HepG2 (cell line): ENCODE measurements around the gene MFSD11. TPM values are rescaled to one million over a fixed set of nuclear protein-coding genes. Genes with fewer than 3 reads are reported as not detected.

ENCODE experiments used
- AHR ChIP-seq: IDR thresholded peaks from 2 replicates; pipeline ENCODE4 v1.6.1; 2018; ENCODE audit warnings: missing genetic modification reagents, missing compliant biosample characterization
- CAMTA2 ChIP-seq: sonication (generic); formaldehyde crosslinking; IDR thresholded peaks from 2 replicates; pipeline ENCODE4 v1.4.0; 2020; ENCODE audit warnings: mild to moderate bottlenecking, missing genetic modification reagents, borderline replicate concordance
- CENPX ChIP-seq: sonication (generic); formaldehyde crosslinking; IDR thresholded peaks from 2 replicates; pipeline ENCODE4 v1.9.0; 2021; ENCODE audit warnings: mild to moderate bottlenecking, missing genetic modification reagents, moderate library complexity
- DR1 ChIP-seq: sonication (generic); formaldehyde crosslinking; IDR thresholded peaks from 2 replicates; pipeline ENCODE4 v1.8.0; 2021; ENCODE audit warnings: mild to moderate bottlenecking, missing genetic modification reagents, inconsistent platforms
- HNRNPH1 ChIP-seq: fragments of 200-400 bp; formaldehyde crosslinking; optimal IDR thresholded peaks from 2 replicates; pipeline ENCODE3; 2017; ENCODE audit warnings: mild to moderate bottlenecking, low read depth, low read length
- HNRNPK ChIP-seq: fragments of 200-400 bp; formaldehyde crosslinking; IDR thresholded peaks from 2 replicates; pipeline ENCODE4 v1.6.1; 2018; ENCODE audit warnings: low read length, low read depth, moderate library complexity, mild to moderate bottlenecking; ENCODE audit not compliant: poor library complexity, severe bottlenecking
- HOXA5 ChIP-seq: sonication (generic); formaldehyde crosslinking; IDR thresholded peaks from 2 replicates; pipeline ENCODE4 v1.4.0; 2020; ENCODE audit warnings: missing genetic modification reagents
- NFIC ChIP-seq: IDR thresholded peaks from 2 replicates; pipeline ENCODE4 v1.6.1; 2012; ENCODE audit warnings: mild to moderate bottlenecking, low read length, inconsistent platforms
- SP2 ChIP-seq: sonication (generic); formaldehyde crosslinking; IDR thresholded peaks from 2 replicates; pipeline ENCODE4 v1.5.1; 2020; ENCODE audit warnings: mild to moderate bottlenecking, missing genetic modification reagents
- TMF1 ChIP-seq: sonication (generic); formaldehyde crosslinking; IDR thresholded peaks from 2 replicates; pipeline ENCODE4 v1.8.1; 2022; ENCODE audit warnings: low read depth, missing genetic modification reagents
- ZFYVE20 ChIP-seq: sonication (generic); formaldehyde crosslinking; IDR thresholded peaks from 2 replicates; pipeline ENCODE4 v1.8.0; 2023; ENCODE audit warnings: low read depth, mild to moderate bottlenecking, moderate library complexity, missing genetic modification reagents, borderline replicate concordance
- ZNF235 ChIP-seq: sonication (generic); formaldehyde crosslinking; IDR thresholded peaks from 2 replicates; pipeline ENCODE4 v1.8.1; 2023; ENCODE audit warnings: mild to moderate bottlenecking, missing genetic modification reagents, borderline replicate concordance
- ZNF30 ChIP-seq: sonication (generic); formaldehyde crosslinking; IDR thresholded peaks from 2 replicates; pipeline ENCODE4 v1.5.0; 2020; ENCODE audit warnings: mild to moderate bottlenecking, missing genetic modification reagents
- ZNF362 ChIP-seq: sonication (generic); formaldehyde crosslinking; IDR thresholded peaks from 2 replicates; pipeline ENCODE4 v1.4.0; 2020; ENCODE audit warnings: missing genetic modification reagents, mild to moderate bottlenecking, borderline replicate concordance
- ZNF619 ChIP-seq: sonication (generic); formaldehyde crosslinking; IDR thresholded peaks from 2 replicates; pipeline ENCODE4 v1.4.0; 2020; ENCODE audit warnings: mild to moderate bottlenecking, missing genetic modification reagents
- polyA plus RNA-seq, 8 experiments: library from polyadenylated mRNA; depleted of rRNA in 3 of 8; stranded (reverse) in 7 of 8; unstranded in 1 of 8; fragments of >200 nt; fragmentation: Illumina TruSeq in 4 of 8; extraction: Trizol in 4 of 8; gene quantifications; 2 replicates each; pipeline versions ENCODE4 v1.2.1 to v1.2.3, GENCODE V29; 2011 to 2016; ENCODE audit warnings: low read depth in 4 of 8, missing spikeins in 1 of 8, mixed read lengths in 1 of 8; ENCODE audit not compliant: insufficient read depth in 1 of 8
- total RNA-seq, 5 experiments: library from RNA; depleted of rRNA; stranded (reverse); fragments of >200 nt; fragmentation: Illumina TruSeq; extraction: Trizol; gene quantifications; 2 replicates each; pipeline ENCODE4 v1.2.3, GENCODE V29; 2016; ENCODE audit warnings: low read depth in 1 of 5
- TF ChIP-seq, protein P1 (sequence below): sonication (generic); formaldehyde crosslinking; IDR thresholded peaks from 2 replicates; pipeline ENCODE4 v1.4.0; 2020; ENCODE audit warnings: missing genetic modification reagents, borderline replicate concordance
- TF ChIP-seq, protein P2 (sequence below): sonication (generic); formaldehyde crosslinking; IDR thresholded peaks from 2 replicates; pipeline ENCODE4 v1.9.0; 2021; ENCODE audit warnings: missing genetic modification reagents, borderline replicate concordance
- TF ChIP-seq, protein P3 (sequence below): sonication (generic); formaldehyde crosslinking; IDR thresholded peaks from 2 replicates; pipeline ENCODE4 v1.4.0; 2020; ENCODE audit warnings: missing genetic modification reagents, borderline replicate concordance
- TF ChIP-seq, protein P4 (sequence below): sonication (generic); formaldehyde crosslinking; IDR thresholded peaks from 2 replicates; pipeline ENCODE4 v1.5.1; 2020; ENCODE audit warnings: missing genetic modification reagents, mild to moderate bottlenecking, borderline replicate concordance

Gene MFSD11
- total and polyA plus RNA-seq, 2 of the 13 experiments (the other 11 are each of a cell fraction or from before 2014, with no cell fraction given), result 26.1 to 36.3 TPM

GRCh38 chr17:76710863-76711611, 26.9 kb upstream of the MFSD11 start, which contains the start of gene MXRA7 (continued):
- TF ChIP-seq, protein P1, sequence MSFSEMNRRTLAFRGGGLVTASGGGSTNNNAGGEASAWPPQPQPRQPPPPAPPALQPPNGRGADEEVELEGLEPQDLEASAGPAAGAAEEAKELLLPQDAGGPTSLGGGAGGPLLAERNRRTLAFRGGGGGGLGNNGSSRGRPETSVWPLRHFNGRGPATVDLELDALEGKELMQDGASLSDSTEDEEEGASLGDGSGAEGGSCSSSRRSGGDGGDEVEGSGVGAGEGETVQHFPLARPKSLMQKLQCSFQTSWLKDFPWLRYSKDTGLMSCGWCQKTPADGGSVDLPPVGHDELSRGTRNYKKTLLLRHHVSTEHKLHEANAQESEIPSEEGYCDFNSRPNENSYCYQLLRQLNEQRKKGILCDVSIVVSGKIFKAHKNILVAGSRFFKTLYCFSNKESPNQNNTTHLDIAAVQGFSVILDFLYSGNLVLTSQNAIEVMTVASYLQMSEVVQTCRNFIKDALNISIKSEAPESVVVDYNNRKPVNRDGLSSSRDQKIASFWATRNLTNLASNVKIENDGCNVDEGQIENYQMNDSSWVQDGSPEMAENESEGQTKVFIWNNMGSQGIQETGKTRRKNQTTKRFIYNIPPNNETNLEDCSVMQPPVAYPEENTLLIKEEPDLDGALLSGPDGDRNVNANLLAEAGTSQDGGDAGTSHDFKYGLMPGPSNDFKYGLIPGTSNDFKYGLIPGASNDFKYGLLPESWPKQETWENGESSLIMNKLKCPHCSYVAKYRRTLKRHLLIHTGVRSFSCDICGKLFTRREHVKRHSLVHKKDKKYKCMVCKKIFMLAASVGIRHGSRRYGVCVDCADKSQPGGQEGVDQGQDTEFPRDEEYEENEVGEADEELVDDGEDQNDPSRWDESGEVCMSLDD (CRISPR knock-in tag), result no peak
- TF ChIP-seq ZNF235 (CRISPR knock-in tag), result no peak
- no peak for TF ChIP-seq CENPX (CRISPR knock-in tag)
- TF ChIP-seq TMF1 (CRISPR knock-in tag), result no peak
- no peak for TF ChIP-seq NFIC
- TF ChIP-seq ZNF30 (CRISPR knock-in tag), result no peak
- TF ChIP-seq ZNF619 (CRISPR knock-in tag), result no peak
- no peak for TF ChIP-seq ZFYVE20 (CRISPR knock-in tag)
- TF ChIP-seq CAMTA2, result no peak
- TF ChIP-seq, protein P2, sequence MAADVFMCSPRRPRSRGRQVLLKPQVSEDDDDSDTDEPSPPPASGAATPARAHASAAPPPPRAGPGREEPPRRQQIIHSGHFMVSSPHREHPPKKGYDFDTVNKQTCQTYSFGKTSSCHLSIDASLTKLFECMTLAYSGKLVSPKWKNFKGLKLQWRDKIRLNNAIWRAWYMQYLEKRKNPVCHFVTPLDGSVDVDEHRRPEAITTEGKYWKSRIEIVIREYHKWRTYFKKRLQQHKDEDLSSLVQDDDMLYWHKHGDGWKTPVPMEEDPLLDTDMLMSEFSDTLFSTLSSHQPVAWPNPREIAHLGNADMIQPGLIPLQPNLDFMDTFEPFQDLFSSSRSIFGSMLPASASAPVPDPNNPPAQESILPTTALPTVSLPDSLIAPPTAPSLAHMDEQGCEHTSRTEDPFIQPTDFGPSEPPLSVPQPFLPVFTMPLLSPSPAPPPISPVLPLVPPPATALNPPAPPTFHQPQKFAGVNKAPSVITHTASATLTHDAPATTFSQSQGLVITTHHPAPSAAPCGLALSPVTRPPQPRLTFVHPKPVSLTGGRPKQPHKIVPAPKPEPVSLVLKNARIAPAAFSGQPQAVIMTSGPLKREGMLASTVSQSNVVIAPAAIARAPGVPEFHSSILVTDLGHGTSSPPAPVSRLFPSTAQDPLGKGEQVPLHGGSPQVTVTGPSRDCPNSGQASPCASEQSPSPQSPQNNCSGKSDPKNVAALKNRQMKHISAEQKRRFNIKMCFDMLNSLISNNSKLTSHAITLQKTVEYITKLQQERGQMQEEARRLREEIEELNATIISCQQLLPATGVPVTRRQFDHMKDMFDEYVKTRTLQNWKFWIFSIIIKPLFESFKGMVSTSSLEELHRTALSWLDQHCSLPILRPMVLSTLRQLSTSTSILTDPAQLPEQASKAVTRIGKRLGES (CRISPR knock-in tag), result no peak
- no peak for TF ChIP-seq HOXA5 (CRISPR knock-in tag)
- TF ChIP-seq HNRNPH1, result no peak
- TF ChIP-seq AHR (CRISPR knock-in tag), result no peak
- TF ChIP-seq, protein P3, sequence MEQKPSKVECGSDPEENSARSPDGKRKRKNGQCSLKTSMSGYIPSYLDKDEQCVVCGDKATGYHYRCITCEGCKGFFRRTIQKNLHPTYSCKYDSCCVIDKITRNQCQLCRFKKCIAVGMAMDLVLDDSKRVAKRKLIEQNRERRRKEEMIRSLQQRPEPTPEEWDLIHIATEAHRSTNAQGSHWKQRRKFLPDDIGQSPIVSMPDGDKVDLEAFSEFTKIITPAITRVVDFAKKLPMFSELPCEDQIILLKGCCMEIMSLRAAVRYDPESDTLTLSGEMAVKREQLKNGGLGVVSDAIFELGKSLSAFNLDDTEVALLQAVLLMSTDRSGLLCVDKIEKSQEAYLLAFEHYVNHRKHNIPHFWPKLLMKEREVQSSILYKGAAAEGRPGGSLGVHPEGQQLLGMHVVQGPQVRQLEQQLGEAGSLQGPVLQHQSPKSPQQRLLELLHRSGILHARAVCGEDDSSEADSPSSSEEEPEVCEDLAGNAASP (CRISPR knock-in tag), result no peak
- TF ChIP-seq SP2 (CRISPR knock-in tag), result no peak
- TF ChIP-seq, protein P4, sequence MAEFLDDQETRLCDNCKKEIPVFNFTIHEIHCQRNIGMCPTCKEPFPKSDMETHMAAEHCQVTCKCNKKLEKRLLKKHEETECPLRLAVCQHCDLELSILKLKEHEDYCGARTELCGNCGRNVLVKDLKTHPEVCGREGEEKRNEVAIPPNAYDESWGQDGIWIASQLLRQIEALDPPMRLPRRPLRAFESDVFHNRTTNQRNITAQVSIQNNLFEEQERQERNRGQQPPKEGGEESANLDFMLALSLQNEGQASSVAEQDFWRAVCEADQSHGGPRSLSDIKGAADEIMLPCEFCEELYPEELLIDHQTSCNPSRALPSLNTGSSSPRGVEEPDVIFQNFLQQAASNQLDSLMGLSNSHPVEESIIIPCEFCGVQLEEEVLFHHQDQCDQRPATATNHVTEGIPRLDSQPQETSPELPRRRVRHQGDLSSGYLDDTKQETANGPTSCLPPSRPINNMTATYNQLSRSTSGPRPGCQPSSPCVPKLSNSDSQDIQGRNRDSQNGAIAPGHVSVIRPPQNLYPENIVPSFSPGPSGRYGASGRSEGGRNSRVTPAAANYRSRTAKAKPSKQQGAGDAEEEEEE, result no peak
- no peak for TF ChIP-seq ZNF362 (CRISPR knock-in tag)
- no peak for TF ChIP-seq HNRNPK
- TF ChIP-seq DR1, result no peak
